ENCODE results near the gene CPNE5. TPM values are rescaled to one million over a fixed set of nuclear protein-coding genes. Genes with fewer than 3 reads are reported as not detected.

CPNE5 gene
- total RNA-seq, 1 experiment from 2014 or later: not detected

DNA sequence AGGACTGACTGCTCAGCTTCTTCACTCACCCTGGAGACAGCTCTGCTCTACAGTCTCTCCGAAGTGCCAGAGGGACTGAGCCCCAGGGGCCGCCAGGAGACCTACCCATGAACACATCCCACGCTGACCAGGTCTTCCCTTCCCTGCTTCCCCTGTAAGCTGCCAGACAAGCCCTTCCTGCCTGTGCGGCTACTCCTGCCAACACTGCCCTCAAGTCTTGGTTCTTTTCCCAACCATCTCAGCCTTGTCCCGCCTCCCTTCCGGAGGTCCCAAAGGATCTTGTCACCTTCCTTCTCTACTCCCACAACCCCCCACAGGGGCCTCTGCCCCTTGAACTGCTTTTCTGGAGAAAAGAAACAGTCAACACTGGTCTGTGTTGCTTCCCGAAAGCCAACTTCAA is 15.0 kb downstream of the CPNE5 start:
- no peaks in the 10 kb centered on the region for H3K36me3 ChIP-seq (ENCODE audit: low read depth, low read length)
- no peak for ATAC-seq
- no peak overlapping the region for H3K9ac ChIP-seq (ENCODE audit: low read length)
- no peaks in the 10 kb centered on the region for H3K9me2 ChIP-seq (replicated peaks; ENCODE audit: low read length)
- BruUV-seq (replicated peaks): no TSS peak
- H3K27ac ChIP-seq (ENCODE audit: low read length): no peak overlapping the region
- no peaks in the 10 kb centered on the region for H3K27me3 ChIP-seq (ENCODE audit: low read length)
- no peak overlapping the region for H3K4me3 ChIP-seq (ENCODE audit: low read length)
- peaks cover 14% of the 10 kb centered on the region for H3K4me1 ChIP-seq (ENCODE audit: insufficient read depth, low read length)
- intact Hi-C loops (cut with micrococcal nuclease): no loop called here
- H3F3A ChIP-seq (ENCODE audit: low read length, unreplicated experiment): no peaks in the 10 kb centered on the region
- H3K4me2 ChIP-seq (ENCODE audit: low read length): no peak overlapping the region
- no peaks in the 10 kb centered on the region for H4K20me1 ChIP-seq (ENCODE audit: low read length)
- H2AFZ ChIP-seq (ENCODE audit: low read length): no peak overlapping the region
- DNase-seq: no peak
- ChIA-PET CTCF (no interaction called here), POLR2A (ENCODE audit: unreplicated experiment) (no interaction called here)
- no peaks in the 10 kb centered on the region for H3K79me2 ChIP-seq (ENCODE audit: low read length)
- TF ChIP-seq EZH2 (IDR thresholded peaks at IDR 0.05; ENCODE audit: low read length, unreplicated experiment) (no peak), CTCF (conservative IDR thresholded peaks at IDR 0.05; ENCODE audit: low read depth, low read length) (no peak), EZH2phosphoT487 (IDR thresholded peaks at IDR 0.05; ENCODE audit: borderline replicate concordance, low read length) (no peak)
- H3K9me3 ChIP-seq (ENCODE audit: low read length): no peaks in the 10 kb centered on the region

DNA sequence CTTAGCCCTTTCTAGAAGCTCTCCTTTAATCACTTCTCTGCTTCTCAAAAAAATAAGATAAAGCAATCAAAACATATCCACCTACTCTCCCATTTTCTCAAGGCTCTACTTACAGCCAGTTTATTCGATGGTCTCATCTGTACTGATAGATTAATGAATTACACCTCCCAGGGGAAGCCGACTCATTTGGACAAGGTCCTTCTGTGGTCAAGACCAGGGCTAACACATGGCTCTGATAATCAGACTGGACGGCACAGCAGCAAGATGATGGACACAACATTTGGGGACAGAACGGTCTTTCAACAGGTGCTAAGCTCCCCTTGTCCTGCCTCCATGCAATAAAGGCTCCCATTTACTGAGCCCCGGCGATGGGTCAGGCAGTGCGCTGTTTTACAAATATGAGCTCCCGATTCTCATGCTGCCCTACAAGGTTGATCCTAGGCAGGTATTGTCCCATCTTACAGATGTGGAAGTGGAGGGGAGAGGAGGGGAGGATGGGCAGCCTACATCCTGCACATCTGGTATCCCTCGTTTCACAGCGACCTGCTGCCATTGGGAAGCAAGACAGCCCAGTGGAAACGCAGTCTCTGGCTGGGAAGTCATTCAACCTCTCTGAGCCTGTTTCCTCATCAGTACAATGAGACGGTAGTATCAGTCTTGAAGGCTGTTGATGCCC is 15.7 kb downstream of the CPNE5 start:
- intact Hi-C loops (cut with micrococcal nuclease): no loop called here
- ChIA-PET CTCF (no interaction called here), POLR2A (ENCODE audit: unreplicated experiment) (no interaction called here)
- Histone ChIP-seq H2AFZ (ENCODE audit: low read length) (no peak overlapping the region), H3K79me2 (ENCODE audit: low read length) (no peaks in the 10 kb centered on the region), H4K20me1 (ENCODE audit: low read length) (no peaks in the 10 kb centered on the region), H3F3A (ENCODE audit: low read length, unreplicated experiment) (no peaks in the 10 kb centered on the region), H3K4me3 (ENCODE audit: low read length) (no peak overlapping the region), H3K36me3 (ENCODE audit: low read depth, low read length) (no peaks in the 10 kb centered on the region), H3K9me3 (ENCODE audit: low read length) (no peaks in the 10 kb centered on the region), H3K4me2 (ENCODE audit: low read length) (no peak overlapping the region), H3K9me2 (replicated peaks; ENCODE audit: low read length) (no peaks in the 10 kb centered on the region), H3K27me3 (ENCODE audit: low read length) (no peaks in the 10 kb centered on the region), H3K27ac (ENCODE audit: low read length) (no peak overlapping the region), H3K4me1 (ENCODE audit: insufficient read depth, low read length) (peaks cover 14% of the 10 kb centered on the region), H3K9ac (ENCODE audit: low read length) (no peak overlapping the region)
- ATAC-seq (no peak), DNase-seq (no peak)
- TF ChIP-seq EZH2 (IDR thresholded peaks at IDR 0.05; ENCODE audit: low read length, unreplicated experiment) (no peak), CTCF (conservative IDR thresholded peaks at IDR 0.05; ENCODE audit: low read depth, low read length) (no peak), EZH2phosphoT487 (IDR thresholded peaks at IDR 0.05; ENCODE audit: borderline replicate concordance, low read length) (no peak)
- no TSS peak for BruUV-seq (replicated peaks)

- DNase-seq (no peak), ATAC-seq (no peak)
- H3K4me1 ChIP-seq (ENCODE audit: insufficient read depth, low read length): peaks cover 10% of the 10 kb centered on the region
- TF ChIP-seq EZH2 (IDR thresholded peaks at IDR 0.05; ENCODE audit: low read length, unreplicated experiment): no peak
- no peak for TF ChIP-seq EZH2phosphoT487 (IDR thresholded peaks at IDR 0.05; ENCODE audit: borderline replicate concordance, low read length)
- TF ChIP-seq CTCF (conservative IDR thresholded peaks at IDR 0.05; ENCODE audit: low read depth, low read length): no peak
- no peaks in the 10 kb centered on the region for H3K27me3 ChIP-seq (ENCODE audit: low read length)
- ChIA-PET POLR2A (ENCODE audit: unreplicated experiment) (no interaction called here), CTCF (no interaction called here)
- H3K79me2 ChIP-seq (ENCODE audit: low read length): no peaks in the 10 kb centered on the region
- no peak overlapping the region for H3K27ac ChIP-seq (ENCODE audit: low read length)
- no peaks in the 10 kb centered on the region for H4K20me1 ChIP-seq (ENCODE audit: low read length)
- no peak overlapping the region for H3K4me3 ChIP-seq (ENCODE audit: low read length)
- no TSS peak for BruUV-seq (replicated peaks)
- H3K9me2 ChIP-seq (replicated peaks; ENCODE audit: low read length): no peaks in the 10 kb centered on the region
- no peak overlapping the region for H3K9ac ChIP-seq (ENCODE audit: low read length)
- H2AFZ ChIP-seq (ENCODE audit: low read length): no peak overlapping the region
- no peaks in the 10 kb centered on the region for H3F3A ChIP-seq (ENCODE audit: low read length, unreplicated experiment)
- H3K4me2 ChIP-seq (ENCODE audit: low read length): no peak overlapping the region
- H3K36me3 ChIP-seq (ENCODE audit: low read depth, low read length): no peaks in the 10 kb centered on the region
- intact Hi-C loops (cut with micrococcal nuclease): no loop called here
- H3K9me3 ChIP-seq (ENCODE audit: low read length): no peaks in the 10 kb centered on the region
Measured at GRCh38 chr6:36822506-36823269, 16.6 kb downstream of the CPNE5 start.
